ENCODE data around the gene CHDH.

The CHDH gene

DNA sequence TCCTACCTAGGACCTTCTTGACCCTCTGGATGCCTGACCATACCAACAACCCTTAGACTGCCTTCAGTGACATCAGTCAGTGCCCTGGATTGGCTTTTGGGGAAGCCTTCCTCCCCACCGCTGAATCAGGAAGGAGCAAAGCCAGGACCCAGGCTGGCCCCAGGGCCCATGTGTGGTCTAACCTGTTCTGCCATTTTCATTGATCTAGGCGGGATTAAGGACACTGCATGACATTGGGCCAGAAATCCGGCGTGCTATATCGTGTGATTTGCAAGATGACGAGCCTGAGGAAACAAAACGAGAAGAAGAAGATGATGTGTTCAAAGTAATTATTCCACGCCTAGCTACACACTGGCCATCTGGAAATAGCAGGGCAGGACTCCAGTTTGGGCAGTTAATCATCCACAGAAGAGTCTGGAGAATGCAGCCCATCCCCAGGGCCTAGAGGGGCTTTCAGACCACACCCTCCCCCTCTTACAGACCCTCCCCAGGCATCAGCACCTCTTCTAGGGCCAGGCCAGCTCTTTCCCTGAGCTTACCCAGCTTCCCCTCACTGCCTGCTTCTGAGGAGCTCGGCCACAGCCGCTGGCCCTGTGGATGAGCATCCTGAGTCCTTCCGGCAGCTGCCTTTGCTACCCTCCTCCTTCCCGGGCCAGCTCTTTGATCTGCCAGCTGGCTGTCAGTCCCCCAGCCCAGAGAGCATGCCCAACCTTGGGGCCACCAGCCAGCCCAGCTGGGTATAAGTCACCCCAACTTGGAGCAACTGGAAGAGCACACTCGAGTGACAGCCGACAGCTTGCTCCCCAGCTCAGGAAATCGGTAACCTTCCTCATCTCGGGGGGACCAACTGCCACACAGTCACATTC, 45.9 kb downstream of the CHDH start:
- TF ChIP-seq, protein P1, sequence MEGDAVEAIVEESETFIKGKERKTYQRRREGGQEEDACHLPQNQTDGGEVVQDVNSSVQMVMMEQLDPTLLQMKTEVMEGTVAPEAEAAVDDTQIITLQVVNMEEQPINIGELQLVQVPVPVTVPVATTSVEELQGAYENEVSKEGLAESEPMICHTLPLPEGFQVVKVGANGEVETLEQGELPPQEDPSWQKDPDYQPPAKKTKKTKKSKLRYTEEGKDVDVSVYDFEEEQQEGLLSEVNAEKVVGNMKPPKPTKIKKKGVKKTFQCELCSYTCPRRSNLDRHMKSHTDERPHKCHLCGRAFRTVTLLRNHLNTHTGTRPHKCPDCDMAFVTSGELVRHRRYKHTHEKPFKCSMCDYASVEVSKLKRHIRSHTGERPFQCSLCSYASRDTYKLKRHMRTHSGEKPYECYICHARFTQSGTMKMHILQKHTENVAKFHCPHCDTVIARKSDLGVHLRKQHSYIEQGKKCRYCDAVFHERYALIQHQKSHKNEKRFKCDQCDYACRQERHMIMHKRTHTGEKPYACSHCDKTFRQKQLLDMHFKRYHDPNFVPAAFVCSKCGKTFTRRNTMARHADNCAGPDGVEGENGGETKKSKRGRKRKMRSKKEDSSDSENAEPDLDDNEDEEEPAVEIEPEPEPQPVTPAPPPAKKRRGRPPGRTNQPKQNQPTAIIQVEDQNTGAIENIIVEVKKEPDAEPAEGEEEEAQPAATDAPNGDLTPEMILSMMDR (IDR thresholded peaks at IDR 0.05; ENCODE audit: insufficient read depth, low read depth, low read length, missing control alignments), result no peak
- H3K4me3 ChIP-seq (ENCODE audit: low read depth, low read length), result no peak overlapping the region
- no peak for DNase-seq (ENCODE audit: low read depth)

DNA sequence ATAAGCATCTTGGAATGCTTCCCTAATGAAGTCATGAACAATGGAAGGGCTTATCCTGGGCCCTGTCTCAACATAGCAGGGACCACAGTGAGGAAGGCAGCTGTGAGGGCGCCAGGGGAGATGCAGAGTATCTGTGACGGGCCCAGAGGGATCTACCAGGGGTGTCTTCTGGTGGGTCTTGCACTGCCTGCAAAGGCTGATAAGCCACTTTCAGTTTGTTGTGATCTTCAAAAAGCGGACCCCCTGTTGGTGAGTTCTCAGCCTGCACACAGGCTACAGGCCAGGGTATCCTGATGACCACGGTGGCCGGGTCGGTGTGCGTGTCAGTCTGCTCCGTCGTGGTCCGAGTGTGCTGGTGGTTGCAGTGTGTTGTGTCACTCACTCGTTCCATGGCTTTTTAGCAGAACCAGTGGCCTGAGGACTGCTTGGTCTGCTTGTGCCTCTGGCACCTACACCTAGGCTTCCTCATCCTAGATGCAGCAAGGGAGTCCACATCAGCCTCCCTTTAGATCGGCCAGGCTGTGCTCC, 46.8 kb downstream of the CHDH start:
- H3K4me3 ChIP-seq (ENCODE audit: low read depth, low read length), result no peak overlapping the region
- TF ChIP-seq, protein P1 (IDR thresholded peaks at IDR 0.05; ENCODE audit: insufficient read depth, low read depth, low read length, missing control alignments), result no peak
- no peak for DNase-seq (ENCODE audit: low read depth)

DNA sequence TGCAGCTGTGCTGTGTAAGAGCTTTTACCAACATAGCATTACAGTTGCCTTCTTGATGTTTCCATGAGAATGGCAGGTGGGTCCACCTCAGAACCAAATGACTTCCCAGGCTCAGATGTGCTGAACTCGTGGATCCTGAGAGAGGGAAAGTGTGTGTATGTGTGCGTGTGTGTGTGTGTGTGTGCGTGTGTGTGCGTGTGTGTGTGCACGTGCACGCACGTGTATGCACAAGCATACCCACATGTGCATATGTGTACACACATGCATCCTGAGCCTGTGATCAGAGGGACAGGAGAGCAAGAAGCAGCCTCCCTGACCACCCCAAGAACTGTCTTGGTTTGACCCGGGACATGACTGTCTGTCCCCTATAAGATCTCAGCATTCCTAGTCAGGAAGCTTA, 48.1 kb downstream of the CHDH start:
- no peak overlapping the region for H3K4me3 ChIP-seq (ENCODE audit: low read depth, low read length)
- TF ChIP-seq, protein P1 (IDR thresholded peaks at IDR 0.05; ENCODE audit: insufficient read depth, low read depth, low read length, missing control alignments), result no peak
- no peak for DNase-seq (ENCODE audit: low read depth)

DNA sequence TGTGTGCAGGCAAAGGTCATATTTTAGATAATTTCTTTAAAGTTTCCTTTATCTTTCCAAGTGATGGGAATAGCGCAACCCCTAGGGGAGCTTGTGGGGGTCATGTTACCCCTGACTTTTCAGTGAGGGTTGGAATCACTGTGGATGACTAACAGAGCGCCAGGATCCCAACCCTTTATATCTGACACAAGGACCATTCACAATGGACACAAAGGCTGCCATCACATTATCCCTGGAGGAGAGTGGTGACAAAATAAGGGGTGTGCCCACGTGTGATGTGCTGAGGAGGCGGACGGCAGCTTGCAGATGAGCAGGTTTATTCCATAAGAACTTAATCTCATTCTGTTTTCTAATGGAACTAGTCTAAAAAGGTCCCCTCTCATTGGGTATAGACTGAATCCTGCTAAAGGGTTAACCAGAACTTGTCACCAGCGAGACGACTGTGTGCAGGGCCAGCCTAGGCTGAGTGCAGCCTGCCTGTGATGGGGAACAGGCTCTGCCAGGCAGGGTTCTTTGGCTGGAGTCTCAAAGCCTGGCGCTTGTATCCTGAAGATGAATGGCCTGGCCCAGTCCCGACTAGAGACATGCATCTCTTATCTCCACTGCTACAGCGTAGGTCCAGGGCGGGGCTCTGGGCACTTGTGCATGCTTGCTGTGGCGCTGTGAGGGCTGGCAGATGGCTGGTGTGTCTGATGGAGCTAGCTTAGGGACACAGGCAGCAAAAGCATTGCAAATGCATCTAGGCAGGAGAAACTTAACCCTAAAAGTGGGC, 50.2 kb downstream of the CHDH start:
- TF ChIP-seq, protein P1 (IDR thresholded peaks at IDR 0.05; ENCODE audit: insufficient read depth, low read depth, low read length, missing control alignments), result no peak

DNA sequence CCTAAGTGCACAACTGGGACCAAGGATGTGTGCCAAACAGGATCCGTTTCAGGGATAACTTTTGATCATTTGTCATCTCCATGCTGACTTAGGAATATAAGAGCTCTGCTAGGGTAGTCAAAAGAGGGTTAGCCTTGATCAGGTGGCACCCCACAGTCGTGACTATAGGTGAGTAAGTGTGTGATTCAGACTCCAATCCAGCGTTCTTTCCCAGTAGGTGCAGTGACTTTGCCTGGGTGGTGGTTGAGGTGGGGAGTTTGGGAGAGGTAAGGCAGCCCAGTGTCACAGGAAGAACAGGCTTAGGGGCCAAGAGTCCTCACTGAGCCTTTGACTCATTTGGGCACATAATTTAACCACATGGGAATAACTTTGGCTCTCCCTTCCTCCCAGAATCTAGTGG, 51.0 kb downstream of the CHDH start:
- TF ChIP-seq, protein P1 (IDR thresholded peaks at IDR 0.05; ENCODE audit: insufficient read depth, low read depth, low read length, missing control alignments), result no peak
- DNase-seq (ENCODE audit: low read depth), result no peak

More for the DNA sequence above, 50.2 kb downstream of the CHDH start:
- DNase-seq (ENCODE audit: low read depth), result no peak
- no peak overlapping the region for H3K4me3 ChIP-seq (ENCODE audit: low read depth, low read length)

DNA sequence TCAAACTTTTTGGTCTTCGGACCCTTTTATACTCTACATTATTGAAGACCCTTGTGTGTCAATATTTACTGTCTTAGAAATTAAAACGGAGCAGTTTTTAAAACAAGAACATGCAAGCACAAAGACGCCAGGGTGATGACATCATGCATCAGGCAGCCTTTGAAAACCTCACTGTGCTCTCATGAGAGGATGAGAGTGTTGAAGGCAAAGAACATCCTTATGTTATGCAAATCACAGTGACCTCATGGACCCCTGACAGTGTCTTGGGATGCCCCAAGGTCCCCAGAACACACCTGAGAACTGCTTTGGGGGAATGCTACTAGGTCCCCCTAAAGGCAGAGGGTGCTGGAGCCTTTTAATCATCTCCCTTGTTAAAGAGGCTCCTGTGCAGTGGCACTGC, 51.6 kb downstream of the CHDH start:
- TF ChIP-seq, protein P1 (IDR thresholded peaks at IDR 0.05; ENCODE audit: insufficient read depth, low read depth, low read length, missing control alignments), result no peak
- no peak overlapping the region for H3K4me3 ChIP-seq (ENCODE audit: low read depth, low read length)
- DNase-seq (ENCODE audit: low read depth), result no peak

More for the DNA sequence above, 51.0 kb downstream of the CHDH start:
- H3K4me3 ChIP-seq (ENCODE audit: low read depth, low read length), result no peak overlapping the region

All from GM12865 (cell line).